Activated CD8-positive, alpha-beta memory T cell treated with anti-CD3 and anti-CD28 coated beads for 4 hours (primary cell): ENCODE data around the gene NKG7.
"Not testable (repeated sequence)": the region's sequence is repeated elsewhere in the genome, so short reads cannot be mapped to it uniquely, and the experiment has no call there.

Experiments used
- DNase-seq, 2 donors: peaks; one replicate each; pipeline ENCODE4 v3.0.0-alpha.2; 2020; ENCODE audit warnings: low read depth in 2 of 2

Gene NKG7, protein sequence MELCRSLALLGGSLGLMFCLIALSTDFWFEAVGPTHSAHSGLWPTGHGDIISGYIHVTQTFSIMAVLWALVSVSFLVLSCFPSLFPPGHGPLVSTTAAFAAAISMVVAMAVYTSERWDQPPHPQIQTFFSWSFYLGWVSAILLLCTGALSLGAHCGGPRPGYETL

DNA sequence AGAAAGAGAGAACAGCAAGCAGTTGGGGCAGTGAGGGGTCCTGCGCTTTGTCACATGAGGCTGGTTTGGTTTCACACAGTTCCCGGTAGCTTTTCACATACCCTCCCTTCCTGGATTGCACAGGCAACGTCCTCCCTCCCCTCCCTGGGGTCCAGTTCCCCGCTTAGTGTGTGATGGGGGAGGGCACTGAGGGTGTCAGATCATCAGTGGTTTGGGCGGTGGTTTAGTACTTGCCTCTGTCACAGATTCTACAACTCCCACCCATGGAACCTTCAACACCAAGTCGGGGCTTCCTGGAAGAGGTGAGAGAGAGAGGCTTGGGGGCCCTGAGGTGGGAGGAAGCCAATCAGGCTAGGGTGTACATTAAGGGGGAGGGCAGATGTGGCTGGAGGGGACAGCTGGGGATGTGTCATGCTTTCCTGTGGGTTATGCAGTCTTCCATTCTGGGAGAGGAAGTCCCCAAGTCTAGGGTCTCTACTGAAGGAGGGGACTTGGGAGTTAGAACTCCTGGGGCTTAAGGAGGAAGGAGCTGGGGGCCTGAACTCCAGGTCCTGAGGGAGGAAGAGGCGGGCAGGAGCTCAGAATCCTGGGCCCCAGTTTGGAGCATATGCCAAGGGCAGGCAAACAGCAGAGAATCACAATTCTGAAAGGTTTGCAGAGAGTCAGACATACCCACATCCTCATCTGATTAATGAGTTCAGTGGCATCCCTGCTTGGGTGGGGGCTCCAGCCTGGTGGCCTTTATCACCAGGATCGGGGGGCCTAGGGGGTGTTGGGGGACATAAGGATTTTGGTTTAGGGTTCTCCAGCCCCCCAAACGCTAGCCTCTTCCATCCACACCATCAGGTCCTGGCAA is at the start of gene NKG7:
Gene NKG7, minus strand, starts transcription at position 6 of the 856 bp plus-strand sequence. CDS start 119 bp downstream, outside the sequence.
- DNase-seq, result peak; percentile 76 to 89

DNA sequence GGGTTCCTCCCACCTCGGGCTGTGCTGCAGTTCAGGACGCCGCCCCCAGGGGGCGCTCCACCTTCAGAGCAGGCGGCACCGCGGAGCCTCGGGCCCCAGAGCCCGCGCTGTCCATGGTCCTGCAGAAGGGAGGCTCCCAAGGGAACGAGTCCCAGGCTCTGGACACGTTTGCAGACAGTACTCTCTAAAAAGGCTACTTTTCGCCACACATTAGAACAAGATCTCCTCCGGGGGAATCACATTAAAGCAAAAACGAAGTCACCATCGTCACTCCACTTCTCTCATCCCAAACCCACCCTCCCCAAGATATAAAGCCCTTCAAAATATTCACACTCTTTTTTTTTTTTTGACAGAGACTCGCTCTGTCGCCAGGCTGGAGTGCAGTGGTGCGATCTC is 49.6 kb upstream of the NKG7 start:
- DNase-seq, result peak; percentile 63 to 76

DNA sequence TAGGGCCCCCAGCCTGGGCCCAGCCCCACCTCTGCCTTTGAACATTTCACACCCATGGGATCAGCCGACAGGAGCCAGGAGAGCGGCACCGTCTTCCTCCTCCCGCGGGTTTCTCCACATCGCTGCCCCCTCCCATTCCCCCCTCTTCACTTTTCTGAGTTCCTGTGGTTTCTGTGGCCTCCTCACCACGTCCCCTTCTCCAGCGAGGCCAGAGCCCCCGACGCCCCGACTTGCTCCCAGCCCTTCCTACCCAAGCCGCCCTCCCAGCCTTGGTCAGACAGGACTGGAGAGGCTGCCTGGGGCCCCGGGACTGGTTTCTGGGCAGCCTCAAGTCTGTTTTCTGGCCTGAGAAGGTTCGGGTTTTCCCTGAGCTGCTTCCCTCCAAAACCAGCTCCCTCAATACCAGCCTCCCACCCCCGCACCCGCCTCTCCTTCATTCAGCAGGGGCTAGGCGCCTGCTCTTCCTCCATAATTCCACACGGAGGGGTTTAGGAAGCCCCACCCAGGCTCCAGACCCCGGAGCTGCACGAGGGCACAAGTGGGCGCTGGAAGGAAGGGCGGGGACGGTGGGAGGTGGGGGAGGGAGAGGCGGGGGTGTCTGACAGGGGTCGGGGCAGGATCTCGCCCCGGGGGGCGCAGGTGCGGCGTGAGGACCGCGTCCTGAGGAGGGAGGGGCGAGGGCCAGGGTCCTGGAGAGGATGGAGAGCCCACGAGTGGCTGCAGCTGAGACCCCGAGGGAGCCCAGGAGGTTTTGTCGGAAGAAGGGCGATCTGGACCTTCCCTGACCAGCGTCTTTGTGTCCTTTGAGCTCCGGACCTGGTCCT is 49.0 kb upstream of the NKG7 start:
- DNase-seq, result no peak

DNA sequence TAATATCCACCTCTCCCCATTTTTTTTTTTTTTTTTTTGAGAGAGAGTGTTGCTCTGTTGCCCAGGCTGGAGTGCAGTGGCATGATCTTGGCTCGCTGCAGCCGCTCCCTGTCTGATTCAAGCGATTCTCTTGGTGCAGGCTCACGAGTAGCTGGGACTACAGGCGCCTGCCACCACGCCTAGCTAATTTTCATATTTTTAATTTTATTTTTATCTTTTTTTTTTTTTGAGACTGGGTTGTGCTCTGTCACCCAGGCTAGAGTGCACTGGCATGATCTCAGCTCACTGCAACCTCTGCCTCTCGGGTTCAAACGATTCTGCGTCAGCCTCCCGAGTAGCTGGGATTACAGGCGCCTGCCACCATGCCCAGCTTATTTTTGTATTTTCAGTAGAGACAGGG is 48.1 kb upstream of the NKG7 start:
- not testable (repeated sequence) for DNase-seq

DNA sequence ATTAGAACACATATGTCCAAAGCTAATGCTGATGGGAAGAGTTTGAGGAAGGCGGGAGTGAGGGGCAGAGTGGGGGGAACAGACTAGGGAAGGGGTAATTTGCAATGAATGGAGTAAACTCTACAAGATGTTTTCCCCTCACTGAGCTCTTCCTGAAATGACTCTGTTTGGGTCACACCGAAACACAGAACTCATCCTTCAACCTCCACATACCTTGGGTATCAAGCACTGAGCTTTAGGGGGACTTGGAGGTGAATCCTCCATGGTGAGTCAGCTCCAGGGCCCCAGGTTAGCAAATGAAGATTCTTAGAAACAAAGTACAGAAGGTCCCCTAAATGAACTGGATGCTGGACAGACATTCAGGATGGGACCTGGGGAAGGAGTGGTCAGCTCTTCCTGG is 46.3 kb upstream of the NKG7 start:
- DNase-seq, result no peak

DNA sequence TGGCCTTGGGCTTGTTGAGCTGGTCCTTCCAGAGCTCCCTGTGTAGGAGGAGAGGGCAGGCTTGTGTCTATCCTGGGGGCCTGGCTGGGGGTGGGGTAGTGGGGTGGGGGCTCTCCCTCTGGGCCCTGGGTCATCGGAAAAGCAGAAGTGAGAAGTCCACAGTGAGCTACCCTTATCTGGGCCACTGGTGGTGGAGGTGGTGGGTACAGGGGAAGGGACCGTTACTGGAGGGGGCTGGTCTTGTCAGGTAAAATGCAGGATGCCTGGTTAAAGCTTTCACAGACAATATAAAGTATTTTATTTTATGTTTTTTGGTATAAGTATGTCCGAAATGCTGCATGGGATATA is 45.3 kb upstream of the NKG7 start:
- DNase-seq, result no peak

DNA sequence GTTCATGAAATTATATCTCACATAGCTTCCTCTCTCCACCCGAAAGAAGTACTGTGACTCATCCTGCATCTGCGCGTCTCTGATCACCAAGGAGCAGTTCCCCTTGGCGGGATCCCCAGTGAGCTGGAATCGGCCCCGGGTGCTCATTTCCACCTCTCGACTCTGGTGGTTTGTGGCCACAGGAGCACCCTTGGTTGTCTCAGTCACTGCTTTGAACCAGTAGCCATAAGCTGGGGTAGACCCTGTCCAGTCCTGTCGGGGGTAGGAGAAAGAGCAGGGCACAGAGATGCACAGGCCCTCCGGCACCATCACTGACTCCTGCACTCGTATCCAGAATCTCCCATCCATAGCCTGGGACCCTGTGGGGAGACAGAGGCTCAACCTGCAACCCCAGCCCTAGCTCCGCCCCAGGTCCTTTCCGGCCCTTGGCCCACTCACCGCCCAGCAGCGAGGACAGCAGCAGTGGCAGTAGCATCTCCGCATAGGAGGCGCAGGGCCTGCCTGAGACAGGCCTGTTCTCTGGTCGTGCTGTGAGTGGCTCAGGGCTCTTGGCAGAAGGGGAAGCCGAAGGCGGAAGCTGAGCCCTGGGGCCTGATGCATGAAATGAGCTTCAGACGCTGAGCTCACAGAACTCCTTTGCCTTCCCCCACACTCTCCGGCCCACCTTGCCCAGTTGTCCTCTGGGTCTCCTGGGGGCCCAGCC is 44.8 kb upstream of the NKG7 start, which contains the start of gene SIGLEC10:
Gene SIGLEC10, minus strand, starts transcription at position 536 of the 703 bp plus-strand sequence. Its CDS starts 61 bp downstream, at position 475.
- no peak for DNase-seq

DNA sequence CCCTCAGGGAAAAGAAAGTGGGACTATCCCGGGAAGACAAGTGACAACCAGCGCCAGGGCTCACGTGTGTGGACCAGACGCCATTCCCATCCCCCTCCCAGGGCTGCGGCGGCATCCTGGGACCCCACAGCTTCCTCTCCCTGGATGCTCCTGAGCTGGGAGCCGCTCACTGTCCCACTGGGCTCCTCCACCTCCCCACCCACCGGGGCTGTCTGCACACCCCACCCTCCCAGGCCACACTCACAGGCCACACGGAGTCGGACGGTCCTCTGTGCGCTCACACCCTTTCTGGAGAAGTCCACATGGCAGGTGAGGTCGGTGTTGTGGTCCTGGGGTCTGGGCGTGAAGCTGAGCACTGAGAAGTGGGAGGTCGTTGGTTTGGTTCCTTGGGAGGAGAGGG is 44.0 kb upstream of the NKG7 start:
- not testable (repeated sequence) for DNase-seq

DNA sequence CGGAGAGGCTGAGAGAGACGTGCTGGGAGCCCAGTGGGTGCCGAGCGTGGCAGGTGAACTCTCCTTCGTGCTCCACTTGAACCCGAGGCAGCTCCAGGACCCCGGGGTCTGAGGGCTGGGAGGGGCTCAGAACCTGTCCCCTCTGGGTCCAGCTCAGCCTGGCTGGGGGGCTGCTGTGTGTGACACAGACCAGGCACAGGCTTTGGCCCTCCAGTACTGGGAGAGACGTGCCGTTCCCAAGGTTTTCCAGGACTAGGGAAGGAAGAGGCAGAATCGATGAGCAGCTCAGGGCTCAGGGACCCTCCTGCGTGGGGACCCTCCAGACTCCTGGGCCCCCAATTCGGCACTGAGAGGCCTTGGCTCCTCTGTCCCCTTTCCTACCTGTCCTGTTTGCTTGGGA is 42.7 kb upstream of the NKG7 start:
- no peak for DNase-seq

DNA sequence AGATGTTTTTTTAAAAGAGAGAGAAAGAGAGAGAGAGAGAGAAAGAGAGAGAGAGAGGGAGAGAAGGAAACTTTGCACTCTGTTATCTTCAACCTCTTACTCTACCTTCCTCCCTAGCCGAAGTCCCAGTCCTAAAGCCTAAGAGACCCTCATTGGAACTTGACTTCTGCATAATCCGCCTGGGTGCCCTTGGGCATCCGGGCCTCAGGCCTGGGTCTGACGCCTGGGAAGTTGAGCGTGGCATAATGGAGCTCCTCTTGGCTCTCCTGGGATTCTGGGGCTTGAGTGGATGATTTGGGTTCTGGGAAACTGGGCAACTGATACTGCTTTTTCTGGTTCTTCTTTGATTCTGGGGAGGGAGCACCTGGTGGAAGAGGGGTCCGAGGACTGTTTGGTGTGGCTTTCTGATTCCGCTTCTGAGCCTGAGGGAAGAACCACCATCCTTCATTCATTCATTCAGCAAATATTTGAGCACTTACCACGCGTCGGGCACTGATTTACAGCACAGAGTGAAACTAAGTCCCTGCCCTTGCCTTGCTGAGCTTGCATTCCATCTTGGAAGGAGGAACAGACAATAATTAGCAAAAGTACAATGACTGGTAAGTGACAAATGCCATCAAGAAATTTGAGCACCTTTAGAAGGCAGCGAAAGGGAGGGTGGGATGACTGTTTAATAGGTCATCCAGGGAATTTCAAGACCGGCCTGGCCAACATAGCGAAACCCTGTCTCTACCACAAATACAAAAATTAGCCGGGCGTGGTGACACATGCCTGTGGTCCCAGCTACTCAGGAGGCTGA is 38.7 kb upstream of the NKG7 start:
- no peak for DNase-seq

DNA sequence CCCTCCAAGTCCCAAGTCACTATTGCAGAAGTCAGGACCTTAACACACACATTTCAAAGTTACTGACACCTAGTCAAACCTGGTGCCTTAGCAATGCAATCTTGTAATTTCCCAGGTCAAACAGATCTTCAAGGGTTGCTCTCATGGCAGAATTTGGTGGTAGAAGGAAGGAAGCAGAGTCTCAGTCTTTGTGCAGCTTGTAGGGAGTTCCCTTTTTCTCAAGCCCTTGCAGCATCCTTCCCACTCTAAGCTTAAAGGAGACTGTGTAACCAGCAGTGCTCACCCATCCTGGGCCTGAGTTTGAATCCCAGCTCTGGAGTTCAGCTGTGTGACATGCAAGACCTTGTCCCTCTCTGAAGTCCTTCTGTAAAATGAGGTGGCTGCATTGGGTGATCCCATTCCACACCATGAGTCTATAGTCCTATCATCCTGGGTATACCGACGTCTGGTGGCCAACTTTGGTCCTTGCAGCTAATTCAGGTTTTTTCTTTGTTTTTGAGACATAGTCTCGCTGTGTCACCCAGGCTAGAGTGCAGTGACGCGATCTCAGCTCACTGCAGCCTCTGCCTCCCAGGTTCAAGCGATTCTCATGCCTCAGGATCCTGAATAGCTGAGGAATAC is 35.2 kb upstream of the NKG7 start:
- DNase-seq, result no peak

DNA sequence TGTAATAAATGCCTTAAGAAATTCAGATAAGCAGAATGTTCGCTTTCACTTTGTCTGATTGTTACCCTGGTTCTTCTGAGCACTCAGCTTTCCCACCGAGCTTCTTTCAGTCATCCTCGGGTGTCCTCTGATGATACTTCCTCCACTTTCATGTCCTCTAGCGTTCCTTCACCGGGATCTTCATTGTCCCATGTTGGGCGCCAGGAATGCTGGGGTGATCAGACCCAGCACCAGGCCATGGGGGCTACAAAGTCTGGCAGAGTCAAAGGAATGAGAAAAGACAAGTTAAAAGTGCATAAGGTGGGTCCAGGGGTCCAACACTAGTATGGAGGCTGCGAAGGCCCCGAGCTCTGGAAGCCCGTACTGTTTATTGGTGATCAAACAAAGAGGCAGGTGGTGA is 29.7 kb upstream of the NKG7 start:
- no peak for DNase-seq

DNA sequence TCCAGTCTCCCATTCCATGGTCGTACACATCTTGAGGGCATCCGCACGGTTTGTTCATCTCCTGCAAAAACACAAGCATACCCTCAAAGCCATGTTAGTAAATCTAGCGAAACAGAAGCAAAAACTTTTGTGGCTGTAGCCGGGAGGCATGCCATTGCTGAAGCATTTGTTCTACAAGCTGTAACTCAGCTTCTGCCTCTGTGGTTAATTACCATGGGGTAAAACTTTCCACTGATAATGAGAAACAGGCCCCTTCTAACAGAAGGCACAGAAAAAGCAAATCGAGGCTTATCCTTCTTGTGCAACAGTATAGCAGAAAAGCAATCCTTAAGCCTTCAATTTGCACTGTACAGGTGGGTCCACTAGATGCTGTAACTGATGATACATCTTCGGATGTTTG is 27.5 kb upstream of the NKG7 start:
- DNase-seq, result not testable (repeated sequence)

DNA sequence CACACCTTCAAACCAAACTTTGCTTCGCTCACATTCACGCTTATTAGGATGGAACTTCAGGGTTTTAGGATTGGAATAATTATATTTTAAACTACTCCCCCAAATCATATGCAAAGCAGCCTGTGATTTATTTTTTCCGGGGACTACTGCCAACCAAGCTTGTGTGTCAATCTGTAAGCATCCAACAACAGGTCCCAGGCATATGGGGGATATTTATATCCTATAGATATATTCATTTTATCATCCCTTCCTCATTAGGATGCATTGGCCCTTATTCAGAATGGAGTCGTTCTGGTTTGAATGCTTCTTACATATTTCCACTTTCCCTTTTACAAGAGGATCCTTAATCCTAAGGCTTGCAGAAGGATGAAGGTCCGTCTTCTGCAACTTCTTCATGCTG is 26.8 kb upstream of the NKG7 start:
- DNase-seq, result no peak

DNA sequence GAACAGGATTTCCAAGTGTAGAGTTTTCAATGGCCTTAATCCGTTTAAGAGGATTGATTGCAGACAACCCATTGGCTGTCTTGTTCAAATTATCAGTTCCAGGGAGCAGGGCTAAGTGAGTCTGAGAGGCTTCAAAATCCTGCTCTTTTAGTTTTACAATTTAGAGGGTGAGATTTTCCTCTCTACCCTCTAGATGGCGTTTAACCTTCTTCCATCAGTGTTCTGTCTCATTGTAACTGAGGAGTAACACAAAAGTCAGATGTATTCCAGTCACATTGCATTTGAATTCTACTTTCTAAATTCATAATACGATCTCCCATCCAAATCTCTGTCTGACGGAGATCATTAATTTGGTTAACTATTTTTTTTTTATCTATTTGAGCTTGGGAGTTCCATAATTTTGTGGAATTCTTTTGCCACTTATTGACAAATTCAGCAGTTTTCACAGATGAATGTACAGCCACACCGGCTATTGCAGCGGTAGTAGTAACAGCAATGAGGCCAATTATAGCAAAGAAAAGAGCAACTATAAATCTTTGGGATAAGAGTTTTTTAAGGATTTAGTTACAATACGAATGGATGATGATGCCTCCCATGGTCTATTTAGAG is 25.7 kb upstream of the NKG7 start:
- no peak for DNase-seq

DNA sequence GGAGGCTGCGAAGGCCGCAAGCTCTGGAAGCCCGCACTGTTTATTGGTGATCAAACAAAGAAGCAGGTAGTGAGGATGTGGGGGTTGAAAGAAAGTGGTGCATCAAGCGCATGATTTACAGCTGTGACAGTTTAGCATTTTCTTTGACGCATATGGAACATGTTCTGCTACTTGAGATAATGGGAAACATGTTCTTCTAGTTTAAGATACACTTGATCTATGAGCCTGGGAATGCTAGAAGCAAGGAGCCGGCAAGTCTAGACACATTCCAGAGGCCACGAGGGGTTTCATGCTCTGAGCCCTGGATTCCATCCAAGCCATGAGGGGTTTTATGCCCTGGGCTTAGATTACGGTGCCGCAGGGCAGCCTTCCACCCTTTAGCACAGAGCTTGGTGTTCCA is 25.0 kb upstream of the NKG7 start:
- not testable (repeated sequence) for DNase-seq

DNA sequence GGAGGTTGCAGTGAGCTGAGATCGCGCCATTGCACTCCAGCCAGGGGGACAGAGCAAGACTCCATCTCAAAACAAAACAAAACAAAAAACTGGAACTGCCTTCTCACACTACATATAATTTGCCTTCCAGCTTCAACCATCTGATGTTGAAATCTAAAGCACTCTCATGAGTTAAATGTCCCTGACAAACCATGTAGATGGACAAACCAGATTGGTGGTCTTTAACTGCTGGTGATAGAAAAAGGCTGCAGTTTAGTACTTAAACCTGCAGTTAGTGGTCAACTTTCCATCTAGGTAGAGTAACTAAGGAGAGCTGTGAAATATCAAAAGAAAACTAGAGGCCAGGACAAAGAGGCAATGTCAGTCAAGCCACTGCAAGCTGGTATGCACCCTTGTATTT is 23.7 kb upstream of the NKG7 start:
- DNase-seq, result no peak

DNA sequence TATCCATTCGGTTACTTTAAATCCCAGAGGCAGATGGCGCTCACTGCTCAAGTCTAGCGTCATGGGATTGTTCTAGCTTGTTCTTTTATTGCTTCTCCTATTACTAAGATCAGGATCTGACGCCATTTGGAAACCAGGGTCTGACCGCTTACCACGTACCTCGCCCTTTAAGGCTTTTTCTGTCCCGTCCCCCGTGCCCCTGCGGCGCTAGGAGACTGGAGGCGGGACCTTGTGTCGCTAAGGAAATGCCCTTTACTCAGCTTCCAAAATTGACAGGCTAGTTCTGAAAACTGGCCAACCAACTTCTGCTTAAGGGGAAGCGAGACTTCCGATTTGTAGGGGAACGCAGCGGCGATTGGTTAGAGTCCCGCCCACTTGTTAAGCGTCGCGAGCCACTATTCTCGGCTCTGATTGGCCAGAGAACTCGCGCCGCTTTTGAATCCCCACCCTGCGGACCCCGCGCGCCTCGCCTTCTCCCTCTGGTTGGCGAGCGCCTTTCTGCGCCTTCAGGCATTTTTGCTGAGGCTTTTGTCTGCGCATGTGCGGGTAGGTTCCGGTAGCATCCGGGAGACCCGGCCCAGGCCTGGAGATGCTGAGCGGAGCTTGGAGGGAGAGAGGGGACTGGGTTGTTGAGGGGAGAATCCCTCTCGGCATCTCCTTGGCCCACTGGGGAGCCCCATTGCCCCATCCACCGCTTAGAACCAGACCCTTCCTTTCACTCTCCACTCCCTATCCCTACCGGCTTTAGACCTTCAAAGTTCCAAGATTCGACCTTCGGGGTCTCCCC is 21.8 kb upstream of the NKG7 start:
- peak; percentile 70 to 83 for DNase-seq

DNA sequence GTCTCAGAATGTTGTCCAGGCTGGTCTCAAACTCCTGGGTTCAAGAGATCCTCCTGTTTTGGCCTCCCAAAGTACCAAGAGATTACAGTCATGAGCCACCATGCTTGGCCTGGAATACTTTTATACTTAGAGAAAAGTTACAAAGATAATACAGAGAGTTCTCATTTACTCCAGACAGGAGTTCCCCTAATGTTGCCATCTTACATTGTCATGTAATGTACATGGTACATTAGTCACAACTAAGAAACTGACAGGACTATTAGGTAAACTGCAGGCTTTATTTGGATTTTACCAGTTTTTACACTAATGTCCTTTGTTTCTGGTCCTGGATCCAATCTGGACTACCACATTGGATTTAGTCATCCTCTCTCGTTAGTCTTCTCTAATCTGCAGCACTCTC is 20.2 kb upstream of the NKG7 start:
- no peak for DNase-seq
